ENCODE data around the gene COL18A1. TPM values are rescaled to one million over a fixed set of nuclear protein-coding genes. Genes with fewer than 3 reads are reported as not detected.
"Not testable (repeated sequence)": the region's sequence is repeated elsewhere in the genome, so short reads cannot be mapped to it uniquely, and the experiment has no call there.

The COL18A1 gene
- polyA plus RNA-seq, 3 donors from 2014 or later, result 0.30 to 1.8 (median 0.46) TPM

DNA sequence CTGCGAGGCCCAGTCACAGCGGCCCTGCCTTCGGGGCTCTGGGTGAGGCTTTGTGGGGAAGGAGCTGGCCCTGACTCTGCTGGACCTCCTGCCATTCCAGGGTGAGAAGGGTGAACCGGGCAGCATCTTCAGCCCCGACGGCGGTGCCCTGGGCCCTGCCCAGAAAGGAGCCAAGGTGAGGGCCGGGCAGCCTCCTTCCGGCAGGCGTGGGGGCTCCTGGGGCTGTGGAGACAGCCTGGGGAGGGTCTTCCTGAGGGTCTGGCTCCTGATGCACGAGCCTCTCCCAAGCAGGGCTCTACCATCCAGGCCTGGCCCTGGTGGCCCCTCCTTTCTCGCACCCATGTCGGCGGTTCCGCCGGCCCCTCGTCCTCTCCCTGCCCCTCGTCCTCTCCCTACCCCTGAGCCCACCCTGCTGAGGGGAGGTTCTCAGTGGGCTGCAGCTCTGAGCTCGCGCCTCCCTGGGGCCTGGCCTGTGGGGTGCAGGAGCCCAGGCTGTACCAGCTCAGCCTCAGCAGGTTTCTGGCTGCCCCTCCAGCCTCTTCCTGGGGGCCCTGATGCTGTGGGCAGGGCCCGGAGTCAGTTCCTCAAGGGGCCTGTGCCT lies 88.5 kb downstream of the COL18A1 start:
- H3K27ac Mint-ChIP-seq, result no peak overlapping the region
- no peaks in the 10 kb centered on the region for H3K9me3 Mint-ChIP-seq
- peaks cover 0 to 2% (median 2%) of the 10 kb centered on the region in 3 donors for H3K27me3 Mint-ChIP-seq (ENCODE audit: low read depth in 3 of 3)
- no peak overlapping the region for H3K4me3 Mint-ChIP-seq
- H3K4me1 Mint-ChIP-seq, result no peaks in the 10 kb centered on the region
- no peak for DNase-seq
- H3K36me3 Mint-ChIP-seq, result peaks cover 0 to under 1% (median 0%) of the 10 kb centered on the region in 3 donors

DNA sequence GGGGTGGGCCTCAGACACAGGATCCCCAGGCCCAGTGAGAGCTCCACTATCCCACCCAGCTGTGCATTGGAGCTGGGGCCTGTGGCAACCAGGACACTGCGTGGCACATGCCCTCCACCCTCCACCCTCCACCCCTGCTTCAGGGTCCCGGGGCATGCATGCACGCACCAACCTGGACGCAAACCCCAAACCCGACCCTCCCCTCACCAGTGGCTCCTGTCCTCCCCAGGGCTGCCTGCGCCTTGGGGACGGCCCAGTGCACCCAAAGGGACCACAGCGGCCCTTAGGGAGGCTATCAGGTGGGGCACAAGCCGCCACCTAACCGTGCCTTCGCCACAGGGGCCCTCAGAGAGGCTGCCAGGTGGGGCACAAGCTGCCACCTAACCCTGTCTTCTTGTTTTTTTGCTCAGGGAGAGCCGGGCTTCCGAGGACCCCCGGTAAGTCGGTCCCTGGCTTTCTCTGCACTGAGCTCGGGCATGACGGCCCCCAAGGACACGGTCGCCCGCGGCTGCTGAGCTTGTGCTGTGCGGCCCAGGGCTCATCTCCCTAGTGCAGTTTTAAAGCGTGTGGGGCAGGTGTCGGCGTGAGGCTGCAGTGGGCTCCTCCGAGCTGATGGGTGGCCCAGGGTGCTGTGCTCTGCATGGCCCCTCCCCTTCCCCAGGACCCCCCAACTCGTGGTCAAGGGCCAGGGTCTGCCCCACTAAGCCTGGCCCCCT lies 89.3 kb downstream of the COL18A1 start:
- Mint-ChIP-seq H3K27me3 (ENCODE audit: low read depth in 3 of 3) (peaks cover 2 to 6% (median 2%) of the 10 kb centered on the region in 3 donors), H3K27ac (no peak overlapping the region), H3K4me1 (no peaks in the 10 kb centered on the region), H3K36me3 (peaks cover 0 to 4% (median 0%) of the 10 kb centered on the region in 3 donors), H3K9me3 (no peaks in the 10 kb centered on the region), H3K4me3 (no peak overlapping the region)
- DNase-seq, result no peak

DNA sequence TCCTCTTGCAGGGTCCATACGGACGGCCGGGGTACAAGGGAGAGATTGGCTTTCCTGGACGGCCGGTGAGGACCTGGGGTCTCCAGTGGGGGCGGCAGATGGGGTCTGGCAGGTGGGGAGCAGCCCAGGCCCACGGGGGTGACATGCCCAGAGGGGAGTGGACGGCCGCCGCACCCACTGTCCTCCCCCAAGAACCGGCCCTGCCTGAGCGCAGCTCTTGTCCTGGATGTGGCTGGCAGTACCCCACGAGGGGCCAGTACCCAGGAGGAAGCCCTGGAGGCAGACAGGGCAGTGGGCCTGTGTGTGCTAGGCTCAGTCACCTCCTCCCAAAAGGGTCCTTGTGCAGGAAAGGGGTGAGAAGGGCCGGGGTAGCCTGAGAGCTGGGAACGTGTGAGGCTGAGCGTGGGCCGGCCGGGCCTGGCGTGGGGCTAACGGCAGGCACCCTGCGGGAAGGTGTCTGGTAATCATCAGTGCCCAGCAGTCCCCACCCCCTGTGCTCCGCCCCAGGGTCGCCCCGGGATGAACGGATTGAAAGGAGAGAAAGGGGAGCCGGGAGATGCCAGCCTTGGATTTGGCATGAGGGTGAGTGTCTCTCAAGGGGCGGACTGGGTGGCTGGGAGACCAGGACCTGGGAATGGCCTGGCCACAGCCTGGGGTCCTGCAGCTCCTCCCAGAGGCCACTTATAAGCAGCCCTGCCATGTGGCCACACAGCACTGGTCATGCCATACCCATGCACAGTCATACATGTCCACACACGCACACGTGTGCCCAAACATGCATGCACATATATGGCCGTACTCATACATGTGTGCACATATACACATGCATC lies 90.1 kb downstream of the COL18A1 start:
- no peak overlapping the region for H3K4me3 Mint-ChIP-seq
- peaks cover 0 to 4% (median 0%) of the 10 kb centered on the region in 3 donors for H3K36me3 Mint-ChIP-seq
- H3K27me3 Mint-ChIP-seq (ENCODE audit: low read depth in 3 of 3), result peaks cover 5 to 6% (median 6%) of the 10 kb centered on the region in 3 donors
- DNase-seq, result no peak
- H3K27ac Mint-ChIP-seq, result no peak overlapping the region
- H3K9me3 Mint-ChIP-seq, result no peaks in the 10 kb centered on the region
- peaks cover 4 to 8% of the 10 kb centered on the region in 2 donors for H3K4me1 Mint-ChIP-seq

DNA sequence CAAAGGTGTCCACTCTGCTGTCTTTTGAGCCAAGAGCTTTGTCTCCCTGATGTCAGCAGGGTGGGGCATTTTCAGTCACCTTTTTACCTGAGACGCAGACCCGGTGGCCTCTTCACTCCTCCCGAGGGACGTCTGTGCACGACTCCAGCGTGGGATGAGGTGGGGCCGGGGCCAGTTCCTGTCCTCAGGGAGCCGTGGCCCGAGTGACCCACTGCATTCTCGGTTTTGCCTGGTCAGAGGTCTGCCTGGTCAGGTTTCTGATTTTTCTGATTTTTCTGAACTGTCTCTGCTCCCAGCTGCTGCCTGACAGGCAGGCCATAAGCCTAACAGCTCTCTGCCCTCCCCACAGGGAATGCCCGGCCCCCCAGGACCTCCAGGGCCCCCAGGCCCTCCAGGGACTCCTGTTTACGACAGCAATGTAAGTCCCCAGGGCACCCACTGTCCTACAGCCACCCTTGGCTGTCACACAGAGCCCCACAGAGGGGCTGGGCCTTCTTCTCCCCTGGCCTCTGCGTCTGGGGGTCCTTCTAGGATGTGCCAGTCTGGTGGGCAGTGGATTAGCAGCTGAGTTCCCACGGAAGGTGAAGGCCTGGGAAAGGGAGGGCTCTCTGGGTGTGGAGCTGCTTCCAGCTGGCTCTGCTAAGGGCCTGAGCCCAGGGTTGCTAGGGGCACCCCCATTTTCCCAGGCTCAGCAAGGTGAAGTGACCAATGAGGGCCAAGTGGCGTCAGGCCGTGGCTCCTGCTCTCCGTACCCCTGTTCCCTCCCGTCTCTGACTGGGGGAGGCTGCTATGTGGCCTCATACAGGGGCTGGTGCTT lies 91.4 kb downstream of the COL18A1 start:
- no peak for DNase-seq
- Mint-ChIP-seq H3K27me3 (ENCODE audit: low read depth in 3 of 3) (peaks cover 5 to 6% (median 6%) of the 10 kb centered on the region in 3 donors), H3K36me3 (peaks cover 0 to 4% (median 0%) of the 10 kb centered on the region in 3 donors), H3K4me1 (peaks cover 4 to 8% of the 10 kb centered on the region in 2 donors), H3K27ac (no peak overlapping the region), H3K4me3 (no peak overlapping the region), H3K9me3 (no peaks in the 10 kb centered on the region)

GRCh38 chr21:45496968-45497845 lies 92.2 kb downstream of the COL18A1 start:
- Mint-ChIP-seq H3K27me3 (ENCODE audit: low read depth in 3 of 3) (peaks cover 3 to 6% (median 5%) of the 10 kb centered on the region in 3 donors), H3K36me3 (peaks cover 0 to 4% (median 0%) of the 10 kb centered on the region in 3 donors), H3K27ac (no peak overlapping the region), H3K4me1 (peaks cover 4 to 8% of the 10 kb centered on the region in 2 donors), H3K4me3 (no peak overlapping the region), H3K9me3 (no peaks in the 10 kb centered on the region)
- DNase-seq, result no peak

DNA sequence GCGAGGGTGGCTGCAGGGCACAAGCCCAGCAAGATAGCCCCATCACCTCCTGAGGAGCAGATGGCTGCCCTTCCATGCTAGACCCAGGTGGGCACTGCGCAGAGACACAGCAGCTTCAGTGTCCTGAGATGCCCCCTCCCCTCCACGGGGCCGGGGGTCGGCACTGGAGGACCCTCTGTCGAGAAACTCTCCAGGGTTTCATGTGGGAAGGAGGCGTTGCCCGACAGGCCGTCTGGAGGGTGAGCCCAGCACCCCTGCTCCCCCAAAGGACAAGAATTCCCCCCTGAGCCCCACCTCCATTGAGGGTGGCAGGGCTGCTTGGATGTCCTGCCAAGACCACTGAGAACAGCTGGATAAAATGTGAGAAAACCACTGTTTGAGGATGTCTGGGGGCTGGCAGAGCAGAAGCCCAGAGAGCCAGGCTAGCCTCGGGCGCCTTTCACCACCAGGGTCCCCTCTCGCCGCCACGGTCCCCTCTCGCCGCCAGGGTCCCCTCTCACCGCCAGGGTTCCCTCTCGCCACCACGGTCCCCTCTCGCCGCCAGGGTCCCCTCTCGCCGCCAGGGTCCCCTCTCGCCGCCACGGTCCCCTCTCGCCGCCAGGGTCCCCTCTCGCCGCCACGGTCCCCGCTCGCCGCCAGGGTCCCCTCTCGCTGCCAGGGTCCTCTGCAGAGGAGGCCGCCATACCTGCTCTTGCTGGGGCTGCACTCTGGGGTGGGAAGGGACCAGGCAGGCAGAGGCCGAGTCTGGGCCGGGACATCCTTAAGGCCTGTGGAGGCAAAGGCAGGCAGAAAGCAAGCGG lies 93.1 kb downstream of the COL18A1 start:
- Mint-ChIP-seq H3K9me3 (no peaks in the 10 kb centered on the region), H3K36me3 (peaks cover 0 to 4% (median 0%) of the 10 kb centered on the region in 3 donors), H3K27me3 (ENCODE audit: low read depth in 3 of 3) (peaks cover 3 to 6% (median 5%) of the 10 kb centered on the region in 3 donors), H3K27ac (no peak overlapping the region), H3K4me3 (no peak overlapping the region), H3K4me1 (peaks cover 4 to 8% of the 10 kb centered on the region in 2 donors)
- no peak for DNase-seq

- Mint-ChIP-seq H3K4me1 (peaks cover 4 to 8% of the 10 kb centered on the region in 2 donors), H3K27me3 (ENCODE audit: low read depth in 3 of 3) (peaks cover 4 to 6% (median 5%) of the 10 kb centered on the region in 3 donors), H3K36me3 (peaks cover 0 to 4% (median 0%) of the 10 kb centered on the region in 3 donors), H3K27ac (no peak overlapping the region), H3K4me3 (no peak overlapping the region), H3K9me3 (no peaks in the 10 kb centered on the region)
- no peak for DNase-seq
These were observed 93.7 kb downstream of the COL18A1 start for GRCh38 chr21:45498646-45499000.

GRCh38 chr21:45499201-45499750 lies 94.3 kb downstream of the COL18A1 start:
- DNase-seq, result no peak
- H3K27ac Mint-ChIP-seq, result peak overlapping the region in 2 of 6 donors; percentile 9 to 65
- peaks cover 0 to 4% (median 0%) of the 10 kb centered on the region in 3 donors for H3K36me3 Mint-ChIP-seq
- H3K4me1 Mint-ChIP-seq, result peaks cover 4 to 8% of the 10 kb centered on the region in 2 donors
- H3K27me3 Mint-ChIP-seq (ENCODE audit: low read depth in 3 of 3), result peaks cover 5 to 6% (median 5%) of the 10 kb centered on the region in 3 donors
- H3K4me3 Mint-ChIP-seq, result no peak overlapping the region
- H3K9me3 Mint-ChIP-seq, result no peaks in the 10 kb centered on the region

DNA sequence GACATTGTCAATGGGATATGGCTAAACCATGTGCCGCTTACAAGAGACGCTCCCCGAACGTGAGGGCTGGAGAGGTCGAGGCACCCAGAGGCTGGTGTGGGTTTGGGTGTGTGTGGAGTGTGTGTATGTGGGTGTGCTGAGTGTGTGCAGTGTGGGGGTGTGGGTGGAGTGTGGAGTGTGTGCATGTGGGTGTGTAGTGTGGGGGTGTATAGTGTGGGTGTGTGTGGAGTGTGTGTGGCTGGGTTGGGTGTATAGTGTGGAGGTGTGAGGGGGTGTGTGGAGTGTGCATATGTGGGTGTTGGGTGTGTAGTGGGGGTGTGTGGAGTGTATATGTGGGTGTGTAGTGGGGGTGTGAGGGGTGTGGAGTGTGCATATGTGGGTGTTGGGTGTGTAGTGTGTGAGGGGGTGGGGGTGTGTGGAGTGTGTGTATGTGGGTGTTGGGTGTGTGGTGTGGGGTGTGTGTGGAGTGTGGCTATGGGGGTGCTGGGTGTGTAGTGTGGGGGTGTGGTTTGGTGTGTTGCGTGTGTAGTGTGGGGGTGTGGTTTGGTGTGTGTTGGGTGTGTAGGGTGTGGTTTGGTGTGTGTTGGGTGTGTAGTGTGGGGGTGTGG lies 95.1 kb downstream of the COL18A1 start:
- Mint-ChIP-seq H3K27me3 (ENCODE audit: low read depth in 3 of 3) (peaks cover 5 to 6% (median 6%) of the 10 kb centered on the region in 3 donors), H3K27ac (peak overlapping the region in 4 of 6 donors; percentile 6 to 77 (median 66))

GRCh38 chr21:45501081-45502005 lies 96.4 kb downstream of the COL18A1 start:
- H3K36me3 Mint-ChIP-seq; H3K4me1 Mint-ChIP-seq; H3K9me3 Mint-ChIP-seq; H3K27me3 Mint-ChIP-seq (ENCODE audit: low read depth in 3 of 3); DNase-seq; H3K4me3 Mint-ChIP-seq: not testable (repeated sequence)
- H3K27ac Mint-ChIP-seq, result peak overlapping the region in 1 of 6 donors; percentile 18

More for the DNA sequence above, 95.1 kb downstream of the COL18A1 start:
- no peaks in the 10 kb centered on the region for H3K9me3 Mint-ChIP-seq
- no peak for DNase-seq
- H3K4me1 Mint-ChIP-seq, result peaks cover 4 to 8% of the 10 kb centered on the region in 2 donors
- no peak overlapping the region for H3K4me3 Mint-ChIP-seq
- H3K36me3 Mint-ChIP-seq, result peaks cover 0 to 4% (median 0%) of the 10 kb centered on the region in 3 donors

DNA sequence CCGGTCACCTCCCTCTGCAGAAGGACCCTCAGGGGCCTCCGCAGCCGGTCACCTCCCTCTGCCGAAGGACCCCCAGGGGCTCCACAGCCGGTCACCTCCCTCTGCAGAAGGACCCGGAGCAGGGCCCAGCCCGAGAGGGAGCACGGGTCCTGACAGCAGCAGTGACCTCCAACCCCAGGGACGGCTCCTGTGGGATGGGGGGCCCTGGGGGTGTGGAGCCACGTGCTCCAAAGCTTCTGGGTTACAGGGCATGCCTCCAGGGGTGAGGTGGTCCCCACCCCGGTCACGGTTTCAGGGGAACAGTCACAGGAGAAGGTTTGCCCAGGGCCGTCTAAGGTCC lies 97.0 kb downstream of the COL18A1 start:
- no peak for DNase-seq
- Mint-ChIP-seq H3K27ac (no peak overlapping the region), H3K27me3 (ENCODE audit: low read depth in 3 of 3) (peaks cover 3 to 6% (median 6%) of the 10 kb centered on the region in 3 donors), H3K4me3 (no peak overlapping the region), H3K4me1 (peaks cover 4 to 8% of the 10 kb centered on the region in 2 donors), H3K36me3 (peaks cover 0 to 4% (median 0%) of the 10 kb centered on the region in 3 donors), H3K9me3 (no peaks in the 10 kb centered on the region)

Measured in immature natural killer cell (primary cell).